ENCODE measurements around the gene ADGRA3.

Gene ADGRA3

DNA sequence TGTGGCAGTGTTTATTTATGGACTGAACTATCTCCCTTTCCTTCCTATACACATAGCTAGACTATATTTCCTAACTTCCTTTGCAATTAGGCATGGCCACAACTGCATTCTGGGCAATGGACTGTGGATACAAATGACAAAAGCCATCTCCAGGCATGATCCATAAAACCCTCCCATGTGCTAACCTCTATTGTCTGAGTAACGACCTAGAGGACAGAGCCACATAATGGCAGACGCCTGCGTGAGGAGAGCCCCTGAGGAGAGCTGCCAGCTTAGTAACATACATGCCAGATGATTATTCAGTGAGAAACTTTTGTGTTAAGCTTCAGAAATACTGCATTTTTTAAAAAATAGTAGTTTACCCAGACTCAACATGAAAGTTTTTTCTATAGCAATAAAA, 142.9 kb downstream of the ADGRA3 start:
- TF ChIP-seq, protein P1, sequence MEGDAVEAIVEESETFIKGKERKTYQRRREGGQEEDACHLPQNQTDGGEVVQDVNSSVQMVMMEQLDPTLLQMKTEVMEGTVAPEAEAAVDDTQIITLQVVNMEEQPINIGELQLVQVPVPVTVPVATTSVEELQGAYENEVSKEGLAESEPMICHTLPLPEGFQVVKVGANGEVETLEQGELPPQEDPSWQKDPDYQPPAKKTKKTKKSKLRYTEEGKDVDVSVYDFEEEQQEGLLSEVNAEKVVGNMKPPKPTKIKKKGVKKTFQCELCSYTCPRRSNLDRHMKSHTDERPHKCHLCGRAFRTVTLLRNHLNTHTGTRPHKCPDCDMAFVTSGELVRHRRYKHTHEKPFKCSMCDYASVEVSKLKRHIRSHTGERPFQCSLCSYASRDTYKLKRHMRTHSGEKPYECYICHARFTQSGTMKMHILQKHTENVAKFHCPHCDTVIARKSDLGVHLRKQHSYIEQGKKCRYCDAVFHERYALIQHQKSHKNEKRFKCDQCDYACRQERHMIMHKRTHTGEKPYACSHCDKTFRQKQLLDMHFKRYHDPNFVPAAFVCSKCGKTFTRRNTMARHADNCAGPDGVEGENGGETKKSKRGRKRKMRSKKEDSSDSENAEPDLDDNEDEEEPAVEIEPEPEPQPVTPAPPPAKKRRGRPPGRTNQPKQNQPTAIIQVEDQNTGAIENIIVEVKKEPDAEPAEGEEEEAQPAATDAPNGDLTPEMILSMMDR (IDR thresholded peaks at IDR 0.05; ENCODE audit: low read depth, low read length): no peak
- DNase-seq (ENCODE audit: extremely low read depth, low read depth): no peak

GRCh38 chr4:22369901-22370562, 145.8 kb downstream of the ADGRA3 start:
- DNase-seq (ENCODE audit: extremely low read depth, low read depth): no peak
- TF ChIP-seq, protein P1 (IDR thresholded peaks at IDR 0.05; ENCODE audit: low read depth, low read length): no peak

DNA sequence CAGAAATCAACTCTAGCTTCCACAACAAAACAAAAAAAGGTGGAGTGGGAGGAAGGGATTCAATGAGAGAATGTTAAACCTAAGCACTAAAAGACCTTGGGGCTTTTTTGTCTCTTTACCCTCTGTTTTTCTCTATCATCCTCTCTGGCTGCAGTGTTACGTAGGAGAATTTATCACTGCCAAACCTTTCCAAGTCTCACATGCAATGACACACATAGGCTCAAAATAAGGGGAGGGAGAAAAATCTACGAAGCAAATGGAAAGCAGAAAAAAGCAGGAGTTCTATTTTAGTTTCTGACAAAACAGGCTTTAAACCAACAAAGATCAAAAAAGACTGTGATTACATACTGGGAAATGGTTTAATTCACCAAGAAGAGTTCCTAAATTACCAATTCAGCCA, 152.1 kb downstream of the ADGRA3 start:
- TF ChIP-seq, protein P1 (IDR thresholded peaks at IDR 0.05; ENCODE audit: low read depth, low read length): no peak

DNA sequence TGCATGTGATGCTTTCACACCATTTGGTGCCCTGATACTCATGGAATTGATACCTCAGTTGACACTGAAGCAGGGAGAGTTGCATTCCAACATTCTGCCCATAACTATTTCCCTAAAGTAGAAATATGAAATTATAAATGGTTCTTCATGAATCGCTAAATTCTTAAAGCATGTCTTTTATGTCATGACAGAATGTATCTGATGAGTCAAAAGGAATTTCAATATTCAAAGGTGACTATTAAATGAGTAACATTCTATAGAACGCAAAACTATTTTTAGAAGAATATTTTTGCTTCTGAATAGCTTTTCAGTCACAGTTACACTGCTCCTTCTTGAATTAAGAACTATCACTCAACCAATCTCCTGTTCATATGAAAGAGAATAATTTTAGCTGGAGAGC, 152.8 kb downstream of the ADGRA3 start:
- TF ChIP-seq, protein P1 (IDR thresholded peaks at IDR 0.05; ENCODE audit: low read depth, low read length): no peak
- no peak for DNase-seq (ENCODE audit: extremely low read depth, low read depth)

More for the DNA sequence above, 152.1 kb downstream of the ADGRA3 start:
- no peak for DNase-seq (ENCODE audit: extremely low read depth, low read depth)

DNA sequence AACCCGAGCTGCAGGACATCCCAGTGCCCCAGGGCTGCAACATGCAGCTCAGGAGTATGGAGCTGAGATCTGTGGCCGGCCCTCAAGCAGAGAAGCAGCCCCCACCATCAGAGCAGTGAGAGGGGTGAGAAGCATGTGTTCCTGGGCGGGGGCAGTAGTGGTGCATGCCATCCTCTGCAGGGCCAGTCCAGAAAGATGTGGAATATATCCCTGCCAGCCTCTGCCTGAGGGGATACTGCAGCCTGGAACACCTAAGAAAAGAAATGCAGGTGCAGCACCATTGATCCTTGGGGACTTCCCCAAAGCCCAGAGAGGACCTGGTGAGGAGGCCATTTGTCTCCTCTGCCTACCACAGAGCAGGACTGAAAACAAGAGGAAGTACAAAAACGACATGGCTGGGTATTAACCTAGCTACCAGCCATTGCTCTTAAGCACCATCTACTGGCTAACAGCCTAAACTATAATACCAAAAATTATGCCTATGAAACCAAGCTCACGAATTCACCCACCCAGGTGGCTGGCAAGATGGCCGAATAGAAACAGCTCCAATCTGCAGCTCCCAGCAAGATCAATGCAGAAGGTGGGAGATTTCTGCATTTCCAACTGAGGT, 158.8 kb downstream of the ADGRA3 start:
- DNase-seq (ENCODE audit: extremely low read depth, low read depth): peak; percentile 10

GRCh38 chr4:22348410-22348809, 167.5 kb downstream of the ADGRA3 start:
- TF ChIP-seq, protein P1 (IDR thresholded peaks at IDR 0.05; ENCODE audit: low read depth, low read length): no peak
- no peak for DNase-seq (ENCODE audit: extremely low read depth, low read depth)

More for the DNA sequence above, 158.8 kb downstream of the ADGRA3 start:
- TF ChIP-seq, protein P1 (IDR thresholded peaks at IDR 0.05; ENCODE audit: low read depth, low read length): peak; percentile 47

DNA sequence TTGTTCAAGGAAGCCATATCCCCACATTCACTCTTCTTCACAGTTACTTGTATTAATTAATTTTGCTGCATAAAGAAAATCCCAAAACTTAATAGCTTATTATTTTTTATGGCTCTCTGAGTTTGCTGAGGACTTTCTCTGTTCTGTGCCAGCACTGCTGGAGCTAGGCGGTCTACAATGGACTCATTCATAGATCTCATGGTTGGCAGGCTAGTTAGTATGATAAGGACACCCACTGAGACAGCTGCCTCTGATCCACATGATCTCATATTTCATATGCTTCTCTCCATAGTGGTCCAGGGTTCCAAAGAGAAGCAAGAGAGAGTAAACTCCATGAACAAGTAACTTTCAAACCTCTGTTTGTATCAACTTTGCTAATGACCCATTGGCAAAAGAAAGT, 170.2 kb downstream of the ADGRA3 start:
- DNase-seq (ENCODE audit: extremely low read depth, low read depth): no peak
- TF ChIP-seq, protein P1 (IDR thresholded peaks at IDR 0.05; ENCODE audit: low read depth, low read length): no peak
